LNCAP (cell line): Measurements from ENCODE around the gene UBE2K.

Experiments used
- CTCF ChIP-seq: fragments of 450-650 bp; IDR thresholded peaks from 2 replicates; pipeline ENCODE4 v1.5.1; 2017; ENCODE audit warnings: mild to moderate bottlenecking

UBE2K gene

GRCh38 chr4:39786838-39787237, 88.9 kb downstream of the UBE2K start:
- no peak for TF ChIP-seq CTCF

GRCh38 chr4:39792128-39792527, 94.2 kb downstream of the UBE2K start:
- no peak for TF ChIP-seq CTCF

GRCh38 chr4:39792529-39792928, 94.6 kb downstream of the UBE2K start:
- TF ChIP-seq CTCF: no peak

GRCh38 chr4:39802005-39802404, 104.1 kb downstream of the UBE2K start:
- TF ChIP-seq CTCF: no peak

GRCh38 chr4:39808231-39808749, 110.4 kb downstream of the UBE2K start:
- no peak for TF ChIP-seq CTCF

GRCh38 chr4:39812500-39812899, 114.6 kb downstream of the UBE2K start:
- TF ChIP-seq CTCF: no peak

GRCh38 chr4:39814403-39815185, 116.7 kb downstream of the UBE2K start:
- no peak for TF ChIP-seq CTCF
